Astrocyte of the spinal cord (primary cell): ENCODE results near the gene MAEA.

Experiments used
- DNase-seq: peaks from one replicate; pipeline ENCODE4 v3.0.0; 2011; ENCODE audit warnings: low read depth, low spot score
- H3K4me3 ChIP-seq: 2 replicates; pipeline ENCODE4 v1.5.1; 2011; ENCODE audit warnings: low read depth, mild to moderate bottlenecking, low read length, moderate library complexity
- in situ Hi-C: cut with HindIII; loops from 2 replicates; pipeline ENCODE4 v1.10.0; 2017; ENCODE audit warnings: low sequenced_read_pairs
- TF ChIP-seq, protein P1 (sequence below): IDR thresholded peaks from 2 replicates; pipeline ENCODE4 v1.5.1; 2012; ENCODE audit warnings: low read depth, mild to moderate bottlenecking, low read length, inconsistent platforms

MAEA gene

GRCh38 chr4:1294891-1295290 is 5.2 kb downstream of the MAEA start:
- H3K4me3 ChIP-seq = no peak overlapping the region
- TF ChIP-seq, protein P1, sequence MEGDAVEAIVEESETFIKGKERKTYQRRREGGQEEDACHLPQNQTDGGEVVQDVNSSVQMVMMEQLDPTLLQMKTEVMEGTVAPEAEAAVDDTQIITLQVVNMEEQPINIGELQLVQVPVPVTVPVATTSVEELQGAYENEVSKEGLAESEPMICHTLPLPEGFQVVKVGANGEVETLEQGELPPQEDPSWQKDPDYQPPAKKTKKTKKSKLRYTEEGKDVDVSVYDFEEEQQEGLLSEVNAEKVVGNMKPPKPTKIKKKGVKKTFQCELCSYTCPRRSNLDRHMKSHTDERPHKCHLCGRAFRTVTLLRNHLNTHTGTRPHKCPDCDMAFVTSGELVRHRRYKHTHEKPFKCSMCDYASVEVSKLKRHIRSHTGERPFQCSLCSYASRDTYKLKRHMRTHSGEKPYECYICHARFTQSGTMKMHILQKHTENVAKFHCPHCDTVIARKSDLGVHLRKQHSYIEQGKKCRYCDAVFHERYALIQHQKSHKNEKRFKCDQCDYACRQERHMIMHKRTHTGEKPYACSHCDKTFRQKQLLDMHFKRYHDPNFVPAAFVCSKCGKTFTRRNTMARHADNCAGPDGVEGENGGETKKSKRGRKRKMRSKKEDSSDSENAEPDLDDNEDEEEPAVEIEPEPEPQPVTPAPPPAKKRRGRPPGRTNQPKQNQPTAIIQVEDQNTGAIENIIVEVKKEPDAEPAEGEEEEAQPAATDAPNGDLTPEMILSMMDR = no peak
- in situ Hi-C loops = no loop called here
- no peak for DNase-seq

- TF ChIP-seq, protein P1 = no peak
- no peak overlapping the region for H3K4me3 ChIP-seq
- DNase-seq = no peak
- in situ Hi-C loops = no loop called here
Observed at GRCh38 chr4:1295405-1296055, 5.8 kb downstream of the MAEA start.

GRCh38 chr4:1296324-1297022 is 6.8 kb downstream of the MAEA start:
- in situ Hi-C loops = no loop called here
- no peak for DNase-seq
- no peak overlapping the region for H3K4me3 ChIP-seq
- TF ChIP-seq, protein P1 = no peak

DNA sequence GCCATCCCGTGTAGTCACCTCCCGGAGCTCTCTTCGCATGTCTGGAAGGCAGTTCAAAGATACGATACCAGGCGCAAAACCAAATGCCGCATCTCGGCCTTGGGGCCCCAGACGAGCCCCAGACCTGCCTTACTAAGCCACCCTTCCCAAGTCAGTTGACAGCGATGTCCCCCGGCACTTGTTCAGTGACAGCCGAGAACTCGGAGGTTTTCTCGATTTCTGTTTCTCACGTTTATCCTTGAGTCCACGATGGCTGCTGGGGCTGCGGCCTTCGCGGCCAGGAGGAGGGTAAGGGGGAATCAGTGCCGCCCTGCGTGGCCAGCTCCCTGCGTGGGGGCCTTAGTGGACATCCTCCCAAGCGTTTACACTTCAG is 7.3 kb downstream of the MAEA start:
- no peak overlapping the region for H3K4me3 ChIP-seq
- TF ChIP-seq, protein P1 = no peak
- in situ Hi-C loops = no loop called here
- no peak for DNase-seq

DNA sequence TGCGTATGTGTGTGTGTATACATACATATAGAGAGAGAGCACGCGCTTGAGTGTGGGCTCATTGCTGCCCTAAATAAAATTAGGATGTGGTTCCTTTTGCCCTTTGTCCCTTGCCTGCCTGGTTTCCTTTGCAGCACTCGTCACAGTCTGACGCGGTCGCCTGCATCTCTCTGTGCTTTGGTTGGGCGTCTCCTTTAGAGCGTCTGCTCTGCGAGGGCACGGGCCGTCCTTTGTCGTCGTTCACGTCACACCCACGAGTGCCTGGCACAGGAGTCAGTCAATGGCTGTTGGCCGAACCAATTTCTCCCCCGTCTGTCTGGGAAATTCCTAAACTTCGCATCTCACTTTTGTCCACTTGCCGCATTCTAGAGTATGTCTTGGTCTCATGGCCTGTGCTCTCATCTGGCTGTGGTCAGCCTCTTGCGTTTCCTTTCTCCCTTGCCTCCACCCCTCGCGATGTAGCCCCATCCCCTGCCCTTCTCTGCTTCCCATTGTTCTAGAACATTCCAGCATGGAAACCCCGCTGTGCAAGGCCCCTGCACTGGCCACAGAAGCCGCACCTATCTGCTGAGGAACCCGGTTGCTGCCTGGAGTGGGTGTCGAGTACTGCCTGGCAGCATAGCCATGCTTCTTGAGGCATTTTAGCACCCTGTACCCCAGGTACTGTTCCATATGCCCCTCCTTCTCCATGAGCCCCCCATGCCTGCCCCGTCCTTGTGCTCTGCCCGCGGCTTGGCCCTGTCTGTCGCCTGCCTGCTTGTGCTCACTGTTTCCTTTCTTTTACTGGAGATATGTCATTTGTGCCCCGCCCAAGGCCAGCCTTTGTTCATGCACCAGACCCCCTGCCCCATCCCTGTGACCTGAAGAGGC is 8.0 kb downstream of the MAEA start:
- in situ Hi-C loops = no loop called here
- DNase-seq = no peak
- TF ChIP-seq, protein P1 = no peak
- H3K4me3 ChIP-seq = no peak overlapping the region

GRCh38 chr4:1298461-1298860 is 8.8 kb downstream of the MAEA start:
- in situ Hi-C loops = no loop called here
- DNase-seq = no peak
- TF ChIP-seq, protein P1 = no peak
- H3K4me3 ChIP-seq = no peak overlapping the region
